Activated CD4-positive, alpha-beta T cell treated with anti-CD3 and anti-CD28 coated beads, Interleukin-2, amount 50 U/mL, for 24 hours (primary cell): ENCODE measurements around the gene OTOP3.
"Not testable (repeated sequence)": the region's sequence is repeated elsewhere in the genome, so short reads cannot be mapped to it uniquely, and the experiment has no call there.

Source experiments
- DNase-seq, 2 donors: peaks; one replicate each; pipeline ENCODE4 v3.0.0-alpha.2; 2020; ENCODE audit warnings: low read depth in 1 of 2, low spot score in 1 of 2

Gene OTOP3

GRCh38 chr17:74935585-74936469 lies at the start of gene OTOP3:
OTOP3 (plus strand) TSS chr17:74935898; CDS start chr17:74935922, 24 bp downstream.
- DNase-seq, result no peak

GRCh38 chr17:74888469-74888868 lies 47.2 kb upstream of the OTOP3 start:
- DNase-seq, result no peak

GRCh38 chr17:74890554-74890953 lies 45.1 kb upstream of the OTOP3 start:
- DNase-seq, result no peak

GRCh38 chr17:74892013-74892841 lies 43.5 kb upstream of the OTOP3 start:
- DNase-seq, result no peak

- DNase-seq, result no peak
These were observed 42.5 kb upstream of the OTOP3 start, which contains the start of gene FADS6 for GRCh38 chr17:74892974-74893911. FADS6 (minus strand) TSS chr17:74893633; CDS start chr17:74893595, 38 bp downstream.

GRCh38 chr17:74893936-74894671 lies 41.6 kb upstream of the OTOP3 start:
- DNase-seq, result no peak

- DNase-seq, result no peak
These were observed 37.2 kb upstream of the OTOP3 start for GRCh38 chr17:74898376-74898946.

- no peak for DNase-seq
These were observed 35.5 kb upstream of the OTOP3 start for GRCh38 chr17:74900208-74900607.

GRCh38 chr17:74901353-74902135 lies 34.2 kb upstream of the OTOP3 start:
- DNase-seq, result no peak

- DNase-seq, result no peak
These were observed 32.7 kb upstream of the OTOP3 start for GRCh38 chr17:74903034-74903433.

GRCh38 chr17:74903671-74904070 lies 32.0 kb upstream of the OTOP3 start:
- DNase-seq, result no peak

GRCh38 chr17:74904687-74905409 lies 30.9 kb upstream of the OTOP3 start:
- no peak for DNase-seq

- not testable (repeated sequence) for DNase-seq
These were observed 29.4 kb upstream of the OTOP3 start for GRCh38 chr17:74906214-74906793.

- no peak for DNase-seq
These were observed 28.7 kb upstream of the OTOP3 start for GRCh38 chr17:74907012-74907411.

- DNase-seq, result not testable (repeated sequence)
These were observed 26.6 kb upstream of the OTOP3 start for GRCh38 chr17:74909097-74909496.

- DNase-seq, result not testable (repeated sequence)
These were observed 24.3 kb upstream of the OTOP3 start for GRCh38 chr17:74911423-74911822.

- DNase-seq, result no peak
These were observed 19.4 kb upstream of the OTOP3 start for GRCh38 chr17:74916136-74916850.
